Body of pancreas (tissue), 4 donors: ENCODE measurements around the gene BRME1. TPM values are rescaled to one million over a fixed set of nuclear protein-coding genes. Genes with fewer than 3 reads are reported as not detected.

Experiments
- ATAC-seq: fragments of 150-250 bp; one replicate; pipeline ENCODE4 v1.9.1; 2016
- DNase-seq, 4 donors: peaks; one replicate each; pipeline ENCODE4 v3.0.0-alpha.2; 2019
- H3K27ac ChIP-seq, 4 donors: fragments of 200-600 bp; sonication (generic); 1 replicate in 3 of 4; 2 replicates in 1 of 4; pipeline versions ENCODE4 v1.5.1 to v1.6.1; 2016 to 2019; ENCODE audit warnings: mild to moderate bottlenecking in 1 of 4, mixed read lengths in 1 of 4, moderate library complexity in 1 of 4
- H3K27me3 ChIP-seq, 2 donors: fragments of 200-600 bp; sonication (generic); one replicate each; pipeline ENCODE4 v1.6.0; 2016; ENCODE audit warnings: mild to moderate bottlenecking in 1 of 2
- H3K36me3 ChIP-seq, 2 donors: fragments of 200-600 bp; sonication (generic); replicated peaks in 1 of 2; 2 replicates each; pipeline ENCODE4 v1.5.1; 2016; ENCODE audit warnings: low read depth in 2 of 2; ENCODE audit not compliant: insufficient read depth in 1 of 2
- H3K4me1 ChIP-seq: fragments of 200-600 bp; sonication (generic); one replicate; pipeline ENCODE4 v1.6.0; 2016
- H3K4me3 ChIP-seq, 2 donors: fragments of 200-600 bp; sonication (generic); 1 replicate in 1 of 2; 2 replicates in 1 of 2; pipeline ENCODE4 v1.5.1; 2016 to 2019
- H3K9me3 ChIP-seq, 3 donors: fragments of 200-600 bp; sonication (generic); 1 replicate in 2 of 3; 2 replicates in 1 of 3; pipeline ENCODE4 v1.5.1; 2016
- CTCF ChIP-seq, 7 experiments: fragments of 450-650 bp in 4 of 7; fragments of 200-600 bp in 3 of 7; sonication (generic) in 3 of 7; IDR thresholded peaks; one replicate each; pipeline ENCODE4 v1.5.1; 2016 to 2019; ENCODE audit warnings: antibody characterized with exemption in 7 of 7
- POLR2A ChIP-seq, 3 donors: fragments of 450-650 bp; IDR thresholded peaks; one replicate each; pipeline ENCODE4 v1.6.1; 2016; ENCODE audit warnings: antibody characterized with exemption in 3 of 3, mild to moderate bottlenecking in 2 of 3
- WGBS, 2 donors: methylation state at CpG; one replicate each; pipeline ENCODE4 v1.1.5; 2017; 5-methylcytosine and 5-hydroxymethylcytosine counted together
- intact Hi-C: fragments of 100-400 bp; cut with DNase I; formaldehyde crosslinking; loops from one replicate; pipeline ENCODE4 v1.15.1; 2023
- total RNA-seq, 2 donors: library from RNA; depleted of rRNA; stranded (reverse); fragments of >200 nt; gene quantifications; one replicate each; pipeline ENCODE4 v1.1.0, GENCODE V29; 2016

BRME1 gene
- total RNA-seq, 2 donors from 2014 or later = 3.0 to 4.9 TPM

GRCh38 chr19:13847407-13848339 is 58.2 kb downstream of the BRME1 start:
- H3K27me3 ChIP-seq = no peaks in the 10 kb centered on the region
- no peaks in the 10 kb centered on the region for H3K9me3 ChIP-seq
- no peak overlapping the region for H3K4me3 ChIP-seq
- TF ChIP-seq CTCF (IDR thresholded peaks at IDR 0.05) (peak in 5 of 7 experiments; percentile 21 to 56 (median 39)), POLR2A (IDR thresholded peaks at IDR 0.05) (peak; percentile 86 to 93 (median 92))
- peak overlapping the region; percentile 95 to 100 (median 99) for H3K27ac ChIP-seq
- WGBS, 2 donors = 2 to 14% methylated on average over 8 to 44 of the region's 47 CpGs
- H3K36me3 ChIP-seq = no peaks in the 10 kb centered on the region
- intact Hi-C loops = no loop called here
- DNase-seq (peak; percentile 92 to 95 (median 92)), ATAC-seq (peak; percentile 62)
- peaks cover 69% of the 10 kb centered on the region for H3K4me1 ChIP-seq

- DNase-seq = peak; percentile 92 to 97 (median 94)
- Histone ChIP-seq H3K27ac (peak overlapping the region; percentile 95 to 100 (median 99)), H3K9me3 (no peaks in the 10 kb centered on the region), H3K4me1 (peaks cover 69% of the 10 kb centered on the region), H3K36me3 (no peaks in the 10 kb centered on the region), H3K27me3 (no peaks in the 10 kb centered on the region), H3K4me3 (no peak overlapping the region)
- peak; percentile 63 for ATAC-seq
- peak in 1 of 3 donors; percentile 14 for TF ChIP-seq POLR2A (IDR thresholded peaks at IDR 0.05)
- TF ChIP-seq CTCF (IDR thresholded peaks at IDR 0.05) = no peak
- WGBS, 2 donors = 0 to 19% methylated on average over 3 to 22 of the region's 23 CpGs
- intact Hi-C loops = no loop called here
These were observed 59.1 kb downstream of the BRME1 start for GRCh38 chr19:13846557-13847406.

- DNase-seq (no peak), ATAC-seq (no peak)
- Histone ChIP-seq H3K9me3 (no peaks in the 10 kb centered on the region), H3K4me3 (no peak overlapping the region), H3K4me1 (peaks cover 71% of the 10 kb centered on the region), H3K27ac (peak overlapping the region; percentile 90 to 96 (median 94)), H3K36me3 (no peaks in the 10 kb centered on the region), H3K27me3 (no peaks in the 10 kb centered on the region)
- intact Hi-C loops = no loop called here
- 64 to 78% methylated on average over 3 to 7 of the region's 7 CpGs for WGBS, 2 donors
- TF ChIP-seq CTCF (IDR thresholded peaks at IDR 0.05) (no peak), POLR2A (IDR thresholded peaks at IDR 0.05) (no peak)
These were observed 61.7 kb downstream of the BRME1 start for GRCh38 chr19:13844130-13844631.

- Histone ChIP-seq H3K4me1 (peaks cover 71% of the 10 kb centered on the region), H3K9me3 (no peaks in the 10 kb centered on the region), H3K4me3 (peak overlapping the region in 1 of 2 donors; percentile 8), H3K27ac (peak overlapping the region; percentile 90 to 96 (median 94)), H3K27me3 (no peaks in the 10 kb centered on the region), H3K36me3 (no peaks in the 10 kb centered on the region)
- no peak for TF ChIP-seq CTCF (IDR thresholded peaks at IDR 0.05)
- TF ChIP-seq POLR2A (IDR thresholded peaks at IDR 0.05) = no peak
- no peak for ATAC-seq
- intact Hi-C loops = no loop called here
- 15 to 23% methylated on average over 8 to 24 of the region's 24 CpGs for WGBS, 2 donors
- DNase-seq = peak; percentile 45 to 72 (median 59)
These were observed 62.6 kb downstream of the BRME1 start for GRCh38 chr19:13843104-13843921.
